Neuronal stem cell (in vitro differentiated cells): ENCODE data around the gene RUNX1.

Source experiments
- DNase-seq: peaks from one replicate; pipeline ENCODE4 v3.0.0-alpha.2; 2013; ENCODE audit warnings: low spot score
- H2AFZ ChIP-seq: one replicate; pipeline ENCODE4 v1.6.1; 2013; ENCODE audit warnings: mild to moderate bottlenecking, low read length, inconsistent platforms
- H2AK5ac ChIP-seq: 2 replicates; pipeline ENCODE4 v1.6.1; 2013; ENCODE audit warnings: low read depth, mild to moderate bottlenecking, inconsistent platforms, low read length, moderate library complexity, mixed read lengths
- H2BK120ac ChIP-seq: 2 replicates; pipeline ENCODE4 v1.6.1; 2013; ENCODE audit warnings: low read depth, mild to moderate bottlenecking, inconsistent platforms, low read length, moderate library complexity, mixed read lengths
- H2BK12ac ChIP-seq: one replicate; pipeline ENCODE4 v1.6.1; 2013; ENCODE audit warnings: low read length, inconsistent platforms
- H2BK15ac ChIP-seq: 2 replicates; pipeline ENCODE4 v1.6.1; 2013; ENCODE audit warnings: mild to moderate bottlenecking, low read length, inconsistent platforms, mixed read lengths
- H2BK5ac ChIP-seq: one replicate; pipeline ENCODE4 v1.6.1; 2013; ENCODE audit warnings: inconsistent platforms, mild to moderate bottlenecking, low read length, moderate library complexity
- H3K14ac ChIP-seq: one replicate; pipeline ENCODE4 v1.6.1; 2013; ENCODE audit warnings: low read length, inconsistent platforms
- H3K18ac ChIP-seq: 2 replicates; pipeline ENCODE4 v1.6.1; 2013; ENCODE audit warnings: low read length, inconsistent platforms
- H3K23ac ChIP-seq: 2 replicates; pipeline ENCODE4 v1.6.1; 2013; ENCODE audit warnings: low read depth, mild to moderate bottlenecking, mixed read lengths, low read length, inconsistent platforms; ENCODE audit not compliant: poor library complexity
- H3K27ac ChIP-seq: replicated peaks from 3 replicates; pipeline ENCODE4 v1.5.1; 2013; ENCODE audit warnings: low read length, inconsistent platforms
- H3K27me3 ChIP-seq, 3 experiments: 2 replicates each; pipeline ENCODE4 v1.6.1; 2013; ENCODE audit warnings: low read length in 3 of 3, mild to moderate bottlenecking in 2 of 3, inconsistent platforms in 1 of 3, low read depth in 1 of 3, mixed read lengths in 1 of 3, moderate library complexity in 1 of 3; ENCODE audit not compliant: control insufficient read depth in 3 of 3, insufficient read depth in 3 of 3
- H3K36me3 ChIP-seq, 2 donors: replicated peaks in 1 of 2; 2 replicates each; pipeline ENCODE4 v1.6.1; 2013; ENCODE audit warnings: low read length in 2 of 2; ENCODE audit not compliant: control insufficient read depth in 2 of 2, insufficient read depth in 2 of 2
- H3K4ac ChIP-seq: 2 replicates; pipeline ENCODE4 v1.6.1; 2013; ENCODE audit warnings: inconsistent platforms, mild to moderate bottlenecking, low read length, moderate library complexity
- H3K4me1 ChIP-seq, 2 donors: 1 replicate in 1 of 2; 2 replicates in 1 of 2; pipeline ENCODE4 v1.6.1; 2013; ENCODE audit warnings: low read length in 2 of 2, low read depth in 1 of 2; ENCODE audit not compliant: control insufficient read depth in 2 of 2, insufficient read depth in 1 of 2
- H3K4me2 ChIP-seq: one replicate; pipeline ENCODE4 v1.6.1; 2013; ENCODE audit warnings: mild to moderate bottlenecking, low read length, inconsistent platforms; ENCODE audit not compliant: insufficient read depth, poor library complexity, severe bottlenecking
- H3K4me3 ChIP-seq, 2 donors: 2 replicates each; pipeline ENCODE4 v1.5.1; 2013; ENCODE audit warnings: low read length in 2 of 2, mild to moderate bottlenecking in 2 of 2, inconsistent platforms in 1 of 2, moderate library complexity in 1 of 2
- H3K79me1 ChIP-seq: one replicate; pipeline ENCODE4 v1.6.1; 2013; ENCODE audit warnings: low read depth, mild to moderate bottlenecking, inconsistent platforms, low read length, moderate library complexity
- H3K9ac ChIP-seq: one replicate; pipeline ENCODE4 v1.6.1; 2013; ENCODE audit warnings: mild to moderate bottlenecking, low read depth, low read length, inconsistent platforms; ENCODE audit not compliant: poor library complexity
- H3K9me3 ChIP-seq, 2 donors: replicated peaks in 1 of 2; 2 replicates each; pipeline versions ENCODE3 to v1.6.1; 2013; ENCODE audit warnings: low read length in 2 of 2, mild to moderate bottlenecking in 2 of 2, inconsistent platforms in 1 of 2, low read depth in 1 of 2, mixed read lengths in 1 of 2, moderate library complexity in 1 of 2; ENCODE audit not compliant: control insufficient read depth in 2 of 2, insufficient read depth in 1 of 2
- H4K8ac ChIP-seq: one replicate; pipeline ENCODE4 v1.6.1; 2013; ENCODE audit warnings: low read depth, mild to moderate bottlenecking, inconsistent platforms, low read length, moderate library complexity
- H4K91ac ChIP-seq: one replicate; pipeline ENCODE4 v1.6.1; 2013; ENCODE audit warnings: low read length, low read depth, mild to moderate bottlenecking, inconsistent platforms; ENCODE audit not compliant: poor library complexity
- WGBS, 2 donors: extraction: QIAGEN DNeasy Blood & Tissue Kit; methylation state at CpG; one replicate each; pipeline ENCODE4 v1.1.7; 2013; ENCODE audit warnings: missing lambda C conversion rate in 2 of 2, mixed read lengths in 1 of 2; ENCODE audit not compliant: insufficient read length in 2 of 2, insufficient replicate concordance in 1 of 2; ENCODE audit errors: extremely low coverage in 2 of 2; 5-methylcytosine and 5-hydroxymethylcytosine counted together

The RUNX1 gene

GRCh38 chr21:35015435-35016024 lies 33.6 kb downstream of the RUNX1 start:
- Histone ChIP-seq H3K9me3 (no peaks in the 10 kb centered on the region), H2AK5ac (no peak overlapping the region), H2BK120ac (no peak overlapping the region), H3K27ac (no peak overlapping the region), H3K4me1 (peaks cover 0 to 1% of the 10 kb centered on the region in 2 donors), H2BK12ac (no peak overlapping the region), H3K9ac (no peak overlapping the region), H3K36me3 (no peaks in the 10 kb centered on the region), H2AFZ (no peak overlapping the region), H3K14ac (no peak overlapping the region), H3K4me3 (no peak overlapping the region), H2BK15ac (no peak overlapping the region), H3K4ac (no peak overlapping the region), H3K18ac (no peak overlapping the region), H4K91ac (no peak overlapping the region), H3K27me3 (no peaks in the 10 kb centered on the region), H3K4me2 (no peak overlapping the region), H3K23ac (no peak overlapping the region), H4K8ac (no peak overlapping the region), H2BK5ac (no peak overlapping the region), H3K79me1 (no peaks in the 10 kb centered on the region)
- DNase-seq: no peak
- WGBS, 2 donors: no CpG with 5 or more reads among the region's 5 CpGs

- Histone ChIP-seq H3K4ac (no peak overlapping the region), H3K27me3 (no peaks in the 10 kb centered on the region), H2BK15ac (no peak overlapping the region), H3K36me3 (no peaks in the 10 kb centered on the region), H2BK12ac (no peak overlapping the region), H3K4me2 (no peak overlapping the region), H3K9ac (no peak overlapping the region), H3K23ac (no peak overlapping the region), H3K9me3 (no peaks in the 10 kb centered on the region), H4K8ac (no peak overlapping the region), H2AK5ac (no peak overlapping the region), H3K79me1 (no peaks in the 10 kb centered on the region), H2BK5ac (no peak overlapping the region), H2AFZ (no peak overlapping the region), H3K27ac (no peak overlapping the region), H3K14ac (no peak overlapping the region), H3K4me3 (no peak overlapping the region), H4K91ac (no peak overlapping the region), H2BK120ac (no peak overlapping the region), H3K18ac (no peak overlapping the region), H3K4me1 (peaks cover 0 to 1% of the 10 kb centered on the region in 2 donors)
- WGBS, 2 donors: no CpG with 5 or more reads among the region's 11 CpGs
- no peak for DNase-seq
Observed at GRCh38 chr21:35014302-35015041, 34.6 kb downstream of the RUNX1 start.

GRCh38 chr21:35011681-35012080 lies 37.4 kb downstream of the RUNX1 start:
- Histone ChIP-seq H3K4me3 (no peak overlapping the region), H3K27ac (no peak overlapping the region), H2BK5ac (no peak overlapping the region), H3K9me3 (no peaks in the 10 kb centered on the region), H3K36me3 (no peaks in the 10 kb centered on the region), H4K8ac (no peak overlapping the region), H3K79me1 (no peaks in the 10 kb centered on the region), H3K4ac (no peak overlapping the region), H2AK5ac (no peak overlapping the region), H3K9ac (no peak overlapping the region), H2BK15ac (no peak overlapping the region), H2BK120ac (no peak overlapping the region), H3K23ac (no peak overlapping the region), H2BK12ac (no peak overlapping the region), H3K4me2 (no peak overlapping the region), H2AFZ (no peak overlapping the region), H4K91ac (no peak overlapping the region), H3K18ac (no peak overlapping the region), H3K27me3 (no peaks in the 10 kb centered on the region), H3K4me1 (peaks cover 0 to 1% of the 10 kb centered on the region in 2 donors), H3K14ac (no peak overlapping the region)
- no CpG with 5 or more reads among the region's 3 CpGs for WGBS, 2 donors
- no peak for DNase-seq

GRCh38 chr21:35010447-35010846 lies 38.7 kb downstream of the RUNX1 start:
- H3K18ac ChIP-seq: no peak overlapping the region
- no peak for DNase-seq
- no peak overlapping the region for H4K91ac ChIP-seq
- no peak overlapping the region for H2BK120ac ChIP-seq
- peaks cover 0 to 1% of the 10 kb centered on the region in 2 donors for H3K4me1 ChIP-seq
- no peak overlapping the region for H2AFZ ChIP-seq
- no peak overlapping the region for H2BK12ac ChIP-seq
- no CpG with 5 or more reads among the region's 5 CpGs for WGBS, 2 donors
- no peak overlapping the region for H2BK15ac ChIP-seq
- no peaks in the 10 kb centered on the region for H3K27me3 ChIP-seq
- H2AK5ac ChIP-seq: no peak overlapping the region
- no peak overlapping the region for H3K4me2 ChIP-seq
- H2BK5ac ChIP-seq: no peak overlapping the region
- no peak overlapping the region for H3K4ac ChIP-seq
- no peak overlapping the region for H3K4me3 ChIP-seq
- H3K23ac ChIP-seq: no peak overlapping the region
- H4K8ac ChIP-seq: no peak overlapping the region
- no peak overlapping the region for H3K27ac ChIP-seq
- H3K79me1 ChIP-seq: no peaks in the 10 kb centered on the region
- no peak overlapping the region for H3K14ac ChIP-seq
- H3K9ac ChIP-seq: no peak overlapping the region
- H3K9me3 ChIP-seq: no peaks in the 10 kb centered on the region
- no peaks in the 10 kb centered on the region for H3K36me3 ChIP-seq
